ENCODE data around the gene CACNA1G.

DNA sequence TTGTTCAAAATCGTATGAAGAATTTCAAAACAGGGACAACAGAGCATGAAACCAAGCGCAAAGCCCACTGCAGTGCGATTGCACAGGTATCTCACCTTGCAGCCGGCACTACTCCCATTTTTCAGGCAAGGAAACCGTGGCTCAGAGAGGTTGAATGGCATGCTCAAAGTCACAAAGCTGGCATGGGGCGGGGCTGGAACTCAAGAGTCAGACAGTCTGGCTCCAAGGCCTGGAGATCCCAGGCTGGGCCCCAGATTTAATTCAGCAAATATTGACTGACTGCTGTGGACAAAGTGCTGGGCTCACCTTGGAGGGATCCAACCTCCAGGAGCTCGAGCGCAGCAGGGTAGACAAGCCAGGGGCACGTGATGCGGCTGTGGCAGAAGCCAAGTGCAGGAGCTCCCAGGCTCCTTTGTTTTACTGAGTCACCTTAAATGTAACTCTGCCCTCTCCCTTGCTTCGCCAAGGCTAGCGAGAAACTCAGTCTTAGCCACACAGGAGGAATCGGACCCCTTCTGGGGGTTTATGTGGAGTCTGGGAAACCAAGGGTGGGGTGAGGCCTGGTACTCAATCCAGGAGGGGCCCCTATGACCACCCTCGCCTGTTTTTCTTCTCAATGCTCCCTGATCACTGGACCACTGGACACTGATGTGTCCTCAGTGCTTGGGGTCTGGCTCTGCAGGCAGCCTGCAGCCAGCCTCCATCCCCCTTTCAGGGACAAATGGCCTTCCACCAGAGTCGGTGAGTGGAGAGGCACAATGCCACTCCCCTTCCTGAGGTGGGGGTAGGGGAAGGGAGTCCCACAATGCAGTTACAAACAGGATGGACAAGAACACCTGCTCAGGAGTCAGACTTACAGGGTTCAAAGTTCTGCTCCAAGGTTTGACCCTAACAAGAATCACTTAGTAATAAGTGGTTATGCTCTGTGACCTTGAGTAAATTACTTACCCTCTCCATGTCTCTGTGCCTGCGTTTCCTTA lies 17.4 kb upstream of the CACNA1G start:
- no peak for TF ChIP-seq POLR2A (IDR thresholded peaks at IDR 0.05)
- TF ChIP-seq, protein P1, sequence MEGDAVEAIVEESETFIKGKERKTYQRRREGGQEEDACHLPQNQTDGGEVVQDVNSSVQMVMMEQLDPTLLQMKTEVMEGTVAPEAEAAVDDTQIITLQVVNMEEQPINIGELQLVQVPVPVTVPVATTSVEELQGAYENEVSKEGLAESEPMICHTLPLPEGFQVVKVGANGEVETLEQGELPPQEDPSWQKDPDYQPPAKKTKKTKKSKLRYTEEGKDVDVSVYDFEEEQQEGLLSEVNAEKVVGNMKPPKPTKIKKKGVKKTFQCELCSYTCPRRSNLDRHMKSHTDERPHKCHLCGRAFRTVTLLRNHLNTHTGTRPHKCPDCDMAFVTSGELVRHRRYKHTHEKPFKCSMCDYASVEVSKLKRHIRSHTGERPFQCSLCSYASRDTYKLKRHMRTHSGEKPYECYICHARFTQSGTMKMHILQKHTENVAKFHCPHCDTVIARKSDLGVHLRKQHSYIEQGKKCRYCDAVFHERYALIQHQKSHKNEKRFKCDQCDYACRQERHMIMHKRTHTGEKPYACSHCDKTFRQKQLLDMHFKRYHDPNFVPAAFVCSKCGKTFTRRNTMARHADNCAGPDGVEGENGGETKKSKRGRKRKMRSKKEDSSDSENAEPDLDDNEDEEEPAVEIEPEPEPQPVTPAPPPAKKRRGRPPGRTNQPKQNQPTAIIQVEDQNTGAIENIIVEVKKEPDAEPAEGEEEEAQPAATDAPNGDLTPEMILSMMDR (IDR thresholded peaks at IDR 0.05) = no peak

Measured in vagina (tissue), 2 donors.